ENCODE results near the gene C2orf42. TPM values are rescaled to one million over a fixed set of nuclear protein-coding genes. Genes with fewer than 3 reads are reported as not detected.
A peak's percentile ranks its signal among the peaks of the same experiment; 100 is the strongest.

C2orf42 gene
- total and polyA plus RNA-seq, 10 of the 15 experiments (the other 5 are each of a cell fraction or from before 2014, with no cell fraction given) = 5.5 to 19.8 (median 11.5) TPM

GRCh38 chr2:70190418-70191243 is at the start of gene C2orf42 (continued):
- TF ChIP-seq USF2 (IDR thresholded peaks at IDR 0.05; ENCODE audit: borderline replicate concordance, low read depth, low read length) (peak; percentile 75), FOXM1 (IDR thresholded peaks at IDR 0.05; ENCODE audit: low read depth, low read length) (0 out of 2 replicates have a peak, but pooled peaks have one; percentile 28), NR2F1 (conservative IDR thresholded peaks at IDR 0.05) (peak; percentile 73; the same call in 1 of the 2 replicates), HDGF (IDR thresholded peaks at IDR 0.05) (peak; percentile 88), NFXL1 (IDR thresholded peaks at IDR 0.05; ENCODE audit: borderline replicate concordance) (no peak), MTA3 (IDR thresholded peaks at IDR 0.05; ENCODE audit: borderline replicate concordance, low read length) (no peak; the same call in 1 of the 2 replicates), STAT1 (conservative IDR thresholded peaks at IDR 0.05) (no peak; the same call in 1 of the 2 replicates), ZNF622 (IDR thresholded peaks at IDR 0.05) (no peak), ESRRA (IDR thresholded peaks at IDR 0.05; ENCODE audit: low read length) (no peak), RAD21 (IDR thresholded peaks at IDR 0.05; ENCODE audit: insufficient read depth, low read depth, low read length) (0 out of 2 replicates have a peak, but pooled peaks have one; percentile 15), MYC (IDR thresholded peaks at IDR 0.05; ENCODE audit: insufficient read depth, insufficient read length, insufficient replicate concordance, low read length, severe bottlenecking) (no peak), NFIC (IDR thresholded peaks at IDR 0.05; ENCODE audit: low read depth, low read length) (peak; percentile 67; the same call in 1 of the 2 replicates), RELA (IDR thresholded peaks at IDR 0.05; ENCODE audit: borderline replicate concordance, partially characterized antibody) (peak; percentile 19), SUZ12 (IDR thresholded peaks at IDR 0.05; ENCODE audit: unreplicated experiment) (no peak), SMAD5 (IDR thresholded peaks at IDR 0.05; ENCODE audit: low read depth) (peak; percentile 90), CTCF (IDR thresholded peaks at IDR 0.05 in 2 of 3, conservative IDR thresholded peaks at IDR 0.05 in 1 of 3; ENCODE audit: control insufficient read depth in 2 of 3, extremely low read depth in 1 of 3, insufficient read depth in 1 of 3, low read depth in 3 of 3, low read length in 3 of 3) (peak; percentile 1 to 14 (median 7); a peak in 2 of 6 replicates), RFX5 (IDR thresholded peaks at IDR 0.05; ENCODE audit: low read depth, low read length) (0 out of 2 replicates have a peak, but pooled peaks have one; percentile 7), RUNX3 (IDR thresholded peaks at IDR 0.05; ENCODE audit: low read length) (peak; percentile 96), RB1 (IDR thresholded peaks at IDR 0.05; ENCODE audit: borderline replicate concordance) (no peak; the same call in 1 of the 2 replicates), SMAD1 (IDR thresholded peaks at IDR 0.05; ENCODE audit: low read depth, partially characterized antibody) (peak; percentile 77), ASH2L (IDR thresholded peaks at IDR 0.05; ENCODE audit: borderline replicate concordance, low read depth) (no peak), MAX (IDR thresholded peaks at IDR 0.05; ENCODE audit: low read depth, low read length) (peak; percentile 54; the same call in 1 of the 2 replicates), STAT3 (IDR thresholded peaks at IDR 0.05; ENCODE audit: low read depth, low read length) (peak; percentile 57; the same call in 1 of the 2 replicates)
- TF ChIP-seq, protein P1, sequence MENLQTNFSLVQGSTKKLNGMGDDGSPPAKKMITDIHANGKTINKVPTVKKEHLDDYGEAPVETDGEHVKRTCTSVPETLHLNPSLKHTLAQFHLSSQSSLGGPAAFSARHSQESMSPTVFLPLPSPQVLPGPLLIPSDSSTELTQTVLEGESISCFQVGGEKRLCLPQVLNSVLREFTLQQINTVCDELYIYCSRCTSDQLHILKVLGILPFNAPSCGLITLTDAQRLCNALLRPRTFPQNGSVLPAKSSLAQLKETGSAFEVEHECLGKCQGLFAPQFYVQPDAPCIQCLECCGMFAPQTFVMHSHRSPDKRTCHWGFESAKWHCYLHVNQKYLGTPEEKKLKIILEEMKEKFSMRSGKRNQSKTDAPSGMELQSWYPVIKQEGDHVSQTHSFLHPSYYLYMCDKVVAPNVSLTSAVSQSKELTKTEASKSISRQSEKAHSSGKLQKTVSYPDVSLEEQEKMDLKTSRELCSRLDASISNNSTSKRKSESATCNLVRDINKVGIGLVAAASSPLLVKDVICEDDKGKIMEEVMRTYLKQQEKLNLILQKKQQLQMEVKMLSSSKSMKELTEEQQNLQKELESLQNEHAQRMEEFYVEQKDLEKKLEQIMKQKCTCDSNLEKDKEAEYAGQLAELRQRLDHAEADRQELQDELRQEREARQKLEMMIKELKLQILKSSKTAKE (IDR thresholded peaks at IDR 0.05; ENCODE audit: low read depth, poor library complexity, severe bottlenecking) = peak; percentile 72
